GM23338 (cell line): ENCODE measurements around the gene AGAP1. TPM values are rescaled to one million over a fixed set of nuclear protein-coding genes. Genes with fewer than 3 reads are reported as not detected.

ENCODE experiments used
- ETS1 ChIP-seq: IDR thresholded peaks from 2 replicates; pipeline ENCODE4 v1.6.1; 2016; ENCODE audit warnings: antibody characterized with exemption
- EZH2phosphoT487 ChIP-seq: fragments of 200-600 bp; sonication (generic); IDR thresholded peaks from one replicate; pipeline ENCODE4 v1.8.1; 2018; ENCODE audit warnings: antibody characterized with exemption; ENCODE audit not compliant: unreplicated experiment
- NANOG ChIP-seq: IDR thresholded peaks from 2 replicates; pipeline ENCODE4 v1.6.1; 2016; ENCODE audit warnings: antibody characterized with exemption, borderline replicate concordance
- REST ChIP-seq: IDR thresholded peaks from one replicate; pipeline ENCODE4 v1.6.1; 2018; ENCODE audit warnings: antibody characterized with exemption; ENCODE audit not compliant: unreplicated experiment
- ZNF114 ChIP-seq: fragments of 250-450 bp; sonication (Bioruptor Pico); IDR thresholded peaks from 2 replicates; pipeline ENCODE4 v1.5.0; 2020; ENCODE audit warnings: mild to moderate bottlenecking, moderate library complexity
- ZNF331 ChIP-seq: fragments of 250-450 bp; sonication (Bioruptor Pico); IDR thresholded peaks from 2 replicates; pipeline ENCODE4 v1.5.0; 2020; ENCODE audit warnings: low read depth, mild to moderate bottlenecking, moderate library complexity
- ZNF462 ChIP-seq: fragments of 250-450 bp; sonication (Bioruptor Pico); IDR thresholded peaks from 2 replicates; pipeline ENCODE4 v1.5.0; 2020; ENCODE audit warnings: mild to moderate bottlenecking, moderate library complexity
- polyA plus RNA-seq: library from polyadenylated mRNA; unstranded; fragments of >200 nt; fragmentation: Nextera tagmentation; extraction: Ambion mirVana; gene quantifications from 2 replicates; pipeline ENCODE4 v1.2.1, GENCODE V29; 2016
- total RNA-seq: library from RNA; depleted of rRNA; stranded (reverse); fragments of >200 nt; shearing (Covaris generic); gene quantifications from 2 replicates; pipeline ENCODE4 v1.2.3, GENCODE V29; 2014

The AGAP1 gene
- total and polyA plus RNA-seq, 2 experiments from 2014 or later = 13.3 to 27.9 TPM

GRCh38 chr2:235952714-235953113 lies 458.9 kb downstream of the AGAP1 start (continued):
- TF ChIP-seq ZNF462 (CRISPR knock-in tag) (no peak), REST (no peak), ZNF331 (no peak), NANOG (no peak), ZNF114 (CRISPR knock-in tag) (no peak), ETS1 (no peak), EZH2phosphoT487 (no peak)
